Small intestine (tissue), 7 donors: ENCODE measurements around the gene PIAS4. TPM values are rescaled to one million over a fixed set of nuclear protein-coding genes. Genes with fewer than 3 reads are reported as not detected.

Experiments
- DNase-seq, 2 donors: peaks; one replicate each; pipeline versions ENCODE4 v3.0.0 to v3.0.0-alpha.2; 2013
- FAIRE-seq: peaks from 2 replicates; lab custom pipeline; 2012; peaks lifted over from hg19 to GRCh38; lab: Jason Lieb, UNC
- H3K27ac ChIP-seq, 3 donors: one replicate each; pipeline ENCODE4 v1.5.1; 2013; ENCODE audit warnings: low read length in 2 of 3, mild to moderate bottlenecking in 2 of 3, control low read depth in 1 of 3, inconsistent platforms in 1 of 3, low read depth in 1 of 3, moderate library complexity in 1 of 3
- H3K27me3 ChIP-seq, 3 donors: one replicate each; pipeline ENCODE4 v1.6.1; 2013; ENCODE audit warnings: low read length in 3 of 3, inconsistent platforms in 1 of 3; ENCODE audit not compliant: control insufficient read depth in 3 of 3, insufficient read depth in 3 of 3
- H3K36me3 ChIP-seq, 3 donors: one replicate each; pipeline ENCODE4 v1.6.1; 2013; ENCODE audit warnings: low read length in 3 of 3, inconsistent platforms in 1 of 3, low read depth in 1 of 3, mild to moderate bottlenecking in 1 of 3, moderate library complexity in 1 of 3; ENCODE audit not compliant: control insufficient read depth in 3 of 3, insufficient read depth in 2 of 3
- H3K4me1 ChIP-seq, 3 donors: one replicate each; pipeline ENCODE4 v1.6.1; 2013; ENCODE audit warnings: low read length in 2 of 3, inconsistent platforms in 1 of 3, low read depth in 1 of 3, mild to moderate bottlenecking in 1 of 3, moderate library complexity in 1 of 3; ENCODE audit not compliant: control insufficient read depth in 3 of 3, insufficient read depth in 2 of 3
- H3K4me3 ChIP-seq, 3 donors: one replicate each; pipeline ENCODE4 v1.5.1; 2013; ENCODE audit warnings: low read length in 3 of 3, control low read depth in 1 of 3, inconsistent platforms in 1 of 3, low read depth in 1 of 3, mild to moderate bottlenecking in 1 of 3, moderate library complexity in 1 of 3
- H3K9me3 ChIP-seq, 2 donors: one replicate each; pipeline ENCODE4 v1.6.1; 2013; ENCODE audit warnings: low read depth in 1 of 2, low read length in 1 of 2; ENCODE audit not compliant: control insufficient read depth in 2 of 2, insufficient read depth in 1 of 2
- WGBS, 3 donors: extraction: QIAGEN DNeasy Blood & Tissue Kit; methylation state at CpG; one replicate each; pipeline ENCODE4 v1.1.7; 2013; 5-methylcytosine and 5-hydroxymethylcytosine counted together
- polyA plus RNA-seq, 4 donors: library from polyadenylated mRNA; stranded (reverse) in 3 of 4; unstranded in 1 of 4; fragments of 200-250 nt in 3 of 4; fragments of 120-200 nt in 1 of 4; gene quantifications; one replicate each; pipeline versions ENCODE4 v1.2.1 to v1.2.3, GENCODE V29; 2013
- donor health status: healthy with polysubstance abuse.
- donor health status: control.
- donor health status: control.
- donor health status: Bipolar disorder and iron deficiency.
- donor health status: healthy.

The PIAS4 gene
- polyA plus RNA-seq, 4 donors: 10.8 to 30.4 (median 13.1) TPM

- no peak overlapping the region for H3K27ac ChIP-seq
- FAIRE-seq (no peak), DNase-seq (no peak)
- 73 to 81% (median 78%) methylated on average over 16 to 17 of the region's 17 CpGs for WGBS, 3 donors
- H3K36me3 ChIP-seq: peaks cover 0 to 89% (median 5%) of the 10 kb centered on the region in 3 donors
- H3K9me3 ChIP-seq: no peaks in the 10 kb centered on the region
- peaks cover 0 to 14% (median 2%) of the 10 kb centered on the region in 3 donors for H3K4me1 ChIP-seq
- no peaks in the 10 kb centered on the region for H3K27me3 ChIP-seq
- H3K4me3 ChIP-seq: no peak overlapping the region
Measured at GRCh38 chr19:4019578-4019977, 12.0 kb downstream of the PIAS4 start.

- Histone ChIP-seq H3K4me1 (no peaks in the 10 kb centered on the region), H3K27me3 (no peaks in the 10 kb centered on the region), H3K9me3 (no peaks in the 10 kb centered on the region), H3K4me3 (no peak overlapping the region), H3K27ac (no peak overlapping the region), H3K36me3 (peaks cover 0 to 85% (median 7%) of the 10 kb centered on the region in 3 donors)
- FAIRE-seq (no peak), DNase-seq (no peak)
- 85 to 92% (median 89%) methylated on average over 33 to 34 of the region's 34 CpGs for WGBS, 3 donors
Measured at GRCh38 chr19:4023600-4024398, 16.3 kb downstream of the PIAS4 start.

GRCh38 chr19:4025317-4025716, 17.8 kb downstream of the PIAS4 start:
- Histone ChIP-seq H3K27ac (no peak overlapping the region), H3K36me3 (peaks cover 0 to 85% (median 12%) of the 10 kb centered on the region in 3 donors), H3K4me1 (no peaks in the 10 kb centered on the region), H3K27me3 (no peaks in the 10 kb centered on the region), H3K9me3 (no peaks in the 10 kb centered on the region), H3K4me3 (no peak overlapping the region)
- DNase-seq: no peak
- FAIRE-seq: no peak
- WGBS, 3 donors: 68 to 78% (median 74%) methylated on average over 9 to 11 of the region's 11 CpGs

GRCh38 chr19:4027146-4027545, 19.6 kb downstream of the PIAS4 start:
- H3K4me1 ChIP-seq: no peaks in the 10 kb centered on the region
- WGBS, 3 donors: 92 to 94% (median 92%) methylated on average over 16 of the region's 16 CpGs
- no peak overlapping the region for H3K27ac ChIP-seq
- H3K4me3 ChIP-seq: no peak overlapping the region
- no peaks in the 10 kb centered on the region for H3K9me3 ChIP-seq
- no peak for DNase-seq
- H3K27me3 ChIP-seq: no peaks in the 10 kb centered on the region
- peaks cover 0 to 90% (median 12%) of the 10 kb centered on the region in 3 donors for H3K36me3 ChIP-seq
- FAIRE-seq: no peak

DNA sequence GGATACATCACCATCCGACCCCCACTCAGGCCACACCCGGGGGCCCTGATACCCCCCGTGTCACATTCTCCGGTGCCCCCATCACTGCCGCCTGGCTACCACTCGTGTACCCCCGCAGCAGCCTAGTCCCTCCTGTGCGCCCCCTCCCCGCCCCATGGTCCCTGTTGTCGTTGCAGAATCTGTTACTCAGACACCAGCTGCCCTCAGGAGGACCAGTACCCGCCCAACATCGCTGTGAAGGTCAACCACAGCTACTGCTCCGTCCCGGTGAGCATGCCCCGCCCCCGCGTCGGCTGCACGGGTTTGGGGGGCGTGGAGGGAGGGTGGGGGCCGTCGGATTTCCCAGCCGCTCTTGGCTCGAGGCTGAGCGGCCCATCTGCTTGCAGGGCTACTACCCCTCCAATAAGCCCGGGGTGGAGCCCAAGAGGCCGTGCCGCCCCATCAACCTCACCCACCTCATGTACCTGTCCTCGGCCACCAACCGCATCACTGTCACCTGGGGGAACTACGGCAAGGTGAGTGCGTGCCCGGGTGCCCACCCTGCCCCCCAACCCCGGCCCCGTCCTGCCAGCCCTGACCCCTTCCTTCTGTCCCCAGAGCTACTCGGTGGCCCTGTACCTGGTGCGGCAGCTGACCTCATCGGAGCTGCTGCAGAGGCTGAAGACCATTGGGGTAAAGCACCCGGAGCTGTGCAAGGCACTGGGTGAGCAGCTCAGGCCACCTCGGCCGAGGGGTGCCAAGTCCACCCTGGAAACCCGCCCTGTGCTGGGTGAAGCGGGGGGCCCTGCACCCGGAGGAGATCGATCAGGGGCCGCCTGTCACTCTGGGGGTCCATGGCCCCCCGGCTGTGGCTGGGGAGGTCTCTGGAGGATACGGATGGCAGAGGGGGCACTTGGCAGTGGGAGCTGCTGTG, 21.1 kb downstream of the PIAS4 start:
- Histone ChIP-seq H3K27me3 (no peaks in the 10 kb centered on the region), H3K4me1 (no peaks in the 10 kb centered on the region), H3K36me3 (peaks cover 6 to 93% (median 16%) of the 10 kb centered on the region in 3 donors), H3K4me3 (no peak overlapping the region), H3K27ac (no peak overlapping the region), H3K9me3 (no peaks in the 10 kb centered on the region)
- 90 to 94% (median 91%) methylated on average over 47 to 48 of the region's 48 CpGs for WGBS, 3 donors
- DNase-seq (no peak), FAIRE-seq (no peak)

GRCh38 chr19:4029247-4029614, 21.7 kb downstream of the PIAS4 start:
- H3K9me3 ChIP-seq: no peaks in the 10 kb centered on the region
- no peak for FAIRE-seq
- no peaks in the 10 kb centered on the region for H3K27me3 ChIP-seq
- H3K4me1 ChIP-seq: no peaks in the 10 kb centered on the region
- DNase-seq: no peak
- no peak overlapping the region for H3K27ac ChIP-seq
- no peak overlapping the region for H3K4me3 ChIP-seq
- 94 to 95% (median 95%) methylated on average over 17 to 18 of the region's 18 CpGs for WGBS, 3 donors
- H3K36me3 ChIP-seq: peaks cover 6 to 93% (median 11%) of the 10 kb centered on the region in 3 donors

GRCh38 chr19:4030552-4030951, 23.0 kb downstream of the PIAS4 start:
- 94 to 99% (median 96%) methylated on average over 6 of the region's 6 CpGs for WGBS, 3 donors
- peaks cover 6 to 93% (median 9%) of the 10 kb centered on the region in 3 donors for H3K36me3 ChIP-seq
- FAIRE-seq: no peak

DNA sequence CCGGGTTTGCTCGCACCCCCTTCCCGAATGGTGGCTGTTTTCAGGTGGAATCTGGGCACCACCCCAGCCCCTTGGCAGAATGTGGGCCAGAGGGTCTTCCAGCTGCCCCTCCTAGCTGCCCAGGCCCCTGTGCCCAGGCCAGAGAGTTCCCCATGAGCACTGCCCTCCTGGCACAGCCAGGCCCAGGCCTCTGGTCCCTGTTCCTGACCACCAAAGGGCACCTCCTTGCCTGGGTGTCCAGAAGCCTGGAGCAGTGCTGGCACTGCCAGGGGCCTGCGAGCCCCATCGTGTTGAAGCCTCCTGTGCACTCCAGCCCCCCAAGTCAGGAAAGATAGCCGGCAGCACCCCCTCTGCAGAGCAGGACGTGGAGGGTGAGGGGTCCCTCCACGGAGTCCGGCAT, 23.4 kb downstream of the PIAS4 start:
- no peaks in the 10 kb centered on the region for H3K27me3 ChIP-seq

More at GRCh38 chr19:4030552-4030951, 23.0 kb downstream of the PIAS4 start:
- no peak overlapping the region for H3K27ac ChIP-seq
- H3K4me1 ChIP-seq: no peaks in the 10 kb centered on the region
- H3K4me3 ChIP-seq: no peak overlapping the region
- DNase-seq: no peak
- no peaks in the 10 kb centered on the region for H3K27me3 ChIP-seq
- peaks cover 0 to under 1% of the 10 kb centered on the region in 2 donors for H3K9me3 ChIP-seq

More for the DNA sequence above, 23.4 kb downstream of the PIAS4 start:
- 70 to 89% (median 85%) methylated on average over 5 to 9 of the region's 9 CpGs for WGBS, 3 donors
- Histone ChIP-seq H3K36me3 (peaks cover 6 to 93% (median 12%) of the 10 kb centered on the region in 3 donors), H3K4me1 (no peaks in the 10 kb centered on the region), H3K27ac (no peak overlapping the region), H3K4me3 (no peak overlapping the region), H3K9me3 (peaks cover 0 to 3% of the 10 kb centered on the region in 2 donors)
- FAIRE-seq (no peak), DNase-seq (no peak)
